GM19452 (cell line): ENCODE measurements around the gene DDIT3.

ENCODE experiments used
- ATAC-seq: cut with Tn5 transposase; IDR thresholded peaks from one replicate; pipeline ENCODE4 v1.9.1; 2021; ENCODE audit not compliant: unreplicated experiment

The DDIT3 gene

GRCh38 chr12:57547288-57548012 is 27.1 kb upstream of the DDIT3 start:
- ATAC-seq, result no peak

- ATAC-seq, result peak; percentile 99
Observed at GRCh38 chr12:57546438-57547287, 26.3 kb upstream of the DDIT3 start, which contains the start of gene DCTN2. Gene DCTN2, minus strand, starts transcription at chr12:57547192. Its CDS starts 129 bp downstream, at chr12:57547063.

- no peak for ATAC-seq
Observed at GRCh38 chr12:57545809-57546437, 25.6 kb upstream of the DDIT3 start.

GRCh38 chr12:57543581-57543980 is 23.3 kb upstream of the DDIT3 start:
- ATAC-seq, result no peak

- no peak for ATAC-seq
Observed at GRCh38 chr12:57541717-57542116, 21.4 kb upstream of the DDIT3 start.

GRCh38 chr12:57541001-57541400 is 20.7 kb upstream of the DDIT3 start:
- ATAC-seq, result no peak

GRCh38 chr12:57539134-57539768 is 18.9 kb upstream of the DDIT3 start:
- ATAC-seq, result no peak

- no peak for ATAC-seq
Observed at GRCh38 chr12:57536597-57536942, 16.3 kb upstream of the DDIT3 start.

- no peak for ATAC-seq
Observed at GRCh38 chr12:57535764-57536596, 15.7 kb upstream of the DDIT3 start.

GRCh38 chr12:57534991-57535543 is 14.8 kb upstream of the DDIT3 start:
- no peak for ATAC-seq

- ATAC-seq, result no peak
Observed at GRCh38 chr12:57534250-57534649, 13.9 kb upstream of the DDIT3 start.

- ATAC-seq, result no peak
Observed at GRCh38 chr12:57533108-57533507, 12.8 kb upstream of the DDIT3 start.

- no peak for ATAC-seq
Observed at GRCh38 chr12:57531836-57532235, 11.5 kb upstream of the DDIT3 start.

GRCh38 chr12:57530396-57531142 is 10.3 kb upstream of the DDIT3 start:
- ATAC-seq, result no peak

- no peak for ATAC-seq
Observed at GRCh38 chr12:57529831-57530230, 9.5 kb upstream of the DDIT3 start.

- no peak for ATAC-seq
Observed at GRCh38 chr12:57528831-57529555, 8.7 kb upstream of the DDIT3 start.

GRCh38 chr12:57528176-57528575 is 7.9 kb upstream of the DDIT3 start:
- ATAC-seq, result no peak

GRCh38 chr12:57527184-57527583 is 6.9 kb upstream of the DDIT3 start:
- no peak for ATAC-seq
